Measurements from ENCODE around the gene ALKBH6. TPM values are rescaled to one million over a fixed set of nuclear protein-coding genes. Genes with fewer than 3 reads are reported as not detected.

The ALKBH6 gene
- total RNA-seq, 1 experiment from 2014 or later: 32.5 TPM

DNA sequence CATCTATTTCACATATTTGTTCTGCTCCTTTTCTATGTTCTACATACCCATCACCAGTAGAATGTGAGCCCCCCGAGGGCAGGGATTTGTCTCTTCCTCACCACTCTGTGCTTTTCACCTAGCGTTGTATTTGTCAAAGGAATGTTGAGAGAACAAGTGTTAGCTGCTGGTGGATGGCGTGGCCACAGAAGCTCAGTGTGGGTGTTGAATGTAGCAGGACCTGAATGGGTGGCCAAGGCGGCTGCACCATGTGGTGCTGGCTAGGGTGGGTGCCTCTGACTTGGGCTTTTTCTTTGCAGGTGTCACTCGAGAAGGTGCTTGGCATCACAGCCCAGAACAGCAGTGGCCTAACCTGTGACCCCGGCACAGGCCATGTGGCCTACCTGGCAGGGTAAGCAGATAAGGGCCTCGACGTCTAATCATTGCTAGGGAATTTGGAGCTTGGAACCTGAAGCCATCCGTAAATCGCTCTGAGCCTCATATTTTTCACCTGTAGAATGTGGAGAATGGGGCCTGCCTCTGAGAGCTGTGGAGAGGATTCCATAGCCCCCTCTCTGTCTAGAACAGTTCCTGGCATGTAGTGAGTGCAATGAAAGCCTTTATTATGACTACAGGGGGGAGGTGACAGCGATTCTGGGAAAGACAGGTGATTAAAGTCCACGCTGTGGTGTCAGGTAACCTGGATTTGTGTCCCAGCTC is 44.6 kb upstream of the ALKBH6 start:
- no peak overlapping the region for H2AFZ ChIP-seq (ENCODE audit: low read length)
- H3K4me3 Mint-ChIP-seq: no peak overlapping the region
- H2BK120ac ChIP-seq (ENCODE audit: low read depth, low read length, poor library complexity, severe bottlenecking): no peak overlapping the region
- H3K27me3 ChIP-seq (ENCODE audit: insufficient read depth, low read length): no peaks in the 10 kb centered on the region
- H3K27ac ChIP-seq (ENCODE audit: insufficient read length, low read depth, low read length): no peak overlapping the region
- H3K79me2 ChIP-seq (ENCODE audit: insufficient read depth, low read length): peaks cover 2% of the 10 kb centered on the region; the same call in 1 of the 2 replicates
- no peak overlapping the region for H3K23ac ChIP-seq (ENCODE audit: insufficient read length, low read depth, low read length)
- H2BK20ac ChIP-seq (ENCODE audit: low read depth, low read length, poor library complexity, severe bottlenecking): no peak overlapping the region
- H3K9me3 ChIP-seq (ENCODE audit: control insufficient read depth, low read depth, low read length): no peaks in the 10 kb centered on the region
- H3K14ac ChIP-seq (ENCODE audit: insufficient read depth, low read length): no peak overlapping the region
- H2BK15ac ChIP-seq (ENCODE audit: low read depth, low read length): no peak overlapping the region
- no peak overlapping the region for H4K5ac ChIP-seq (ENCODE audit: insufficient read length, low read depth, low read length)
- H4K8ac ChIP-seq (replicated peaks; ENCODE audit: insufficient read length, low read depth, low read length): no peak overlapping the region
- no peaks in the 10 kb centered on the region; the same call in 1 of the 2 replicates for H3K27me3 Mint-ChIP-seq (ENCODE audit: low read depth)
- H3K56ac ChIP-seq (ENCODE audit: insufficient read length, low read depth, low read length): no peak overlapping the region
- H3K4me1 Mint-ChIP-seq: peaks cover 14 to 15% of the 10 kb centered on the region in 2 experiments
- DNase-seq: no peak
- H3K4ac ChIP-seq (ENCODE audit: low read depth, low read length): no peak overlapping the region
- peak overlapping the region in 1 of 3 experiments; percentile 49; a peak in 1 of 7 replicates for H3K27ac Mint-ChIP-seq
- no peak overlapping the region for H3T11ph ChIP-seq (ENCODE audit: low read length)
- H3K18ac ChIP-seq (ENCODE audit: insufficient read length, low read depth, low read length): no peak overlapping the region
- no peak overlapping the region for H2BK12ac ChIP-seq (ENCODE audit: insufficient read length, low read depth, low read length)
- peaks cover 9% of the 10 kb centered on the region for H3K23me2 ChIP-seq (ENCODE audit: insufficient read length, low read depth, low read length, poor library complexity, severe bottlenecking)
- WGBS (ENCODE audit: extremely low coverage, insufficient read length, low lambda C conversion rate): no CpG with 5 or more reads among the region's 12 CpGs
- H3K9ac ChIP-seq (ENCODE audit: extremely low read depth, insufficient read length, low read length): no peak overlapping the region
- no peak overlapping the region for H2AK5ac ChIP-seq (ENCODE audit: insufficient read length, low read length)
- H4K91ac ChIP-seq (ENCODE audit: insufficient read length, low read depth, low read length): no peak overlapping the region
- H3K4me2 ChIP-seq (ENCODE audit: insufficient read depth, insufficient read length, low read length): no peak overlapping the region
- H3K9me3 Mint-ChIP-seq: no peaks in the 10 kb centered on the region; a peak in 1 of 5 replicates
- H4K20me1 ChIP-seq (ENCODE audit: control insufficient read depth, insufficient read depth, insufficient read length): no peaks in the 10 kb centered on the region
- TF ChIP-seq, protein P1, sequence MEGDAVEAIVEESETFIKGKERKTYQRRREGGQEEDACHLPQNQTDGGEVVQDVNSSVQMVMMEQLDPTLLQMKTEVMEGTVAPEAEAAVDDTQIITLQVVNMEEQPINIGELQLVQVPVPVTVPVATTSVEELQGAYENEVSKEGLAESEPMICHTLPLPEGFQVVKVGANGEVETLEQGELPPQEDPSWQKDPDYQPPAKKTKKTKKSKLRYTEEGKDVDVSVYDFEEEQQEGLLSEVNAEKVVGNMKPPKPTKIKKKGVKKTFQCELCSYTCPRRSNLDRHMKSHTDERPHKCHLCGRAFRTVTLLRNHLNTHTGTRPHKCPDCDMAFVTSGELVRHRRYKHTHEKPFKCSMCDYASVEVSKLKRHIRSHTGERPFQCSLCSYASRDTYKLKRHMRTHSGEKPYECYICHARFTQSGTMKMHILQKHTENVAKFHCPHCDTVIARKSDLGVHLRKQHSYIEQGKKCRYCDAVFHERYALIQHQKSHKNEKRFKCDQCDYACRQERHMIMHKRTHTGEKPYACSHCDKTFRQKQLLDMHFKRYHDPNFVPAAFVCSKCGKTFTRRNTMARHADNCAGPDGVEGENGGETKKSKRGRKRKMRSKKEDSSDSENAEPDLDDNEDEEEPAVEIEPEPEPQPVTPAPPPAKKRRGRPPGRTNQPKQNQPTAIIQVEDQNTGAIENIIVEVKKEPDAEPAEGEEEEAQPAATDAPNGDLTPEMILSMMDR (conservative IDR thresholded peaks at IDR 0.05): no peak
- H2BK5ac ChIP-seq (ENCODE audit: insufficient read length, low read length): no peak overlapping the region
- H3K36me3 Mint-ChIP-seq (ENCODE audit: insufficient read depth in 1 of 3, low read depth in 3 of 3): peaks cover 19 to 57% (median 21%) of the 10 kb centered on the region in 3 experiments
- peaks cover 4% of the 10 kb centered on the region for H3K79me1 ChIP-seq (ENCODE audit: insufficient read depth, low read depth, low read length, poor library complexity, severe bottlenecking)
- 0 out of 2 replicates have a peak, but pooled peaks cover under 1% of the 10 kb centered on the region for H3K4me1 ChIP-seq (ENCODE audit: insufficient read depth, low read length)

All from H9 (cell line).